CD8-positive, alpha-beta memory T cell (primary cell): ENCODE measurements around the gene ANKS4B. TPM values are rescaled to one million over a fixed set of nuclear protein-coding genes. Genes with fewer than 3 reads are reported as not detected.
A peak's percentile ranks its signal among the peaks of the same experiment; 100 is the strongest.

Source experiments
- CTCF ChIA-PET: fragments of 350-600 bp; sonication (Branson Sonifier 250); formaldehyde crosslinking; loops from one replicate; lab custom pipeline; 2021; ENCODE audit warnings: antibody characterized with exemption; lab: Charles Lee
- POLR2A ChIA-PET: fragments of 350-600 bp; sonication (Branson Sonifier 250); formaldehyde crosslinking; loops from one replicate; lab custom pipeline; 2021; ENCODE audit warnings: antibody characterized with exemption; lab: Charles Lee
- DNase-seq, 5 donors: peaks; one replicate each; pipeline versions ENCODE4 v3.0.0 to v3.0.0-alpha.2; 2020 to 2022; ENCODE audit warnings: mixed read lengths in 1 of 5
- H3K27ac ChIP-seq: one replicate; pipeline ENCODE4 v1.7.0; 2013; ENCODE audit warnings: low read depth, mild to moderate bottlenecking, low read length, moderate library complexity
- H3K27me3 ChIP-seq: 2 replicates; pipeline ENCODE4 v1.7.0; 2013; ENCODE audit warnings: low read length, mild to moderate bottlenecking; ENCODE audit not compliant: insufficient read depth, poor library complexity, severe bottlenecking
- H3K36me3 ChIP-seq: 2 replicates; pipeline ENCODE4 v1.7.0; 2013; ENCODE audit warnings: mild to moderate bottlenecking, low read length, moderate library complexity; ENCODE audit not compliant: insufficient read depth
- H3K4me1 ChIP-seq: 2 replicates; pipeline ENCODE4 v1.7.0; 2013; ENCODE audit warnings: mild to moderate bottlenecking, low read length, moderate library complexity; ENCODE audit not compliant: insufficient read depth
- H3K4me3 ChIP-seq: 2 replicates; pipeline ENCODE4 v1.7.0; 2013; ENCODE audit warnings: mild to moderate bottlenecking, low read length
- H3K9me3 ChIP-seq: 2 replicates; pipeline ENCODE4 v1.7.0; 2013; ENCODE audit warnings: mild to moderate bottlenecking, low read length
- H3K27ac Mint-ChIP-seq, 8 donors: one replicate each; pipeline ENCODE4 v1.8.0; 2020 to 2021; ENCODE audit warnings: mixed read lengths in 8 of 8, mild to moderate bottlenecking in 6 of 8, inconsistent platforms in 3 of 8, moderate library complexity in 3 of 8
- H3K27me3 Mint-ChIP-seq, 2 donors: one replicate each; pipeline ENCODE4 v1.8.0; 2020 to 2021; ENCODE audit warnings: mixed read lengths in 2 of 2, mild to moderate bottlenecking in 1 of 2, moderate library complexity in 1 of 2
- H3K36me3 Mint-ChIP-seq, 3 donors: one replicate each; pipeline ENCODE4 v1.8.0; 2020 to 2021; ENCODE audit warnings: mixed read lengths in 3 of 3, inconsistent platforms in 1 of 3, mild to moderate bottlenecking in 1 of 3
- H3K4me1 Mint-ChIP-seq, 3 donors: one replicate each; pipeline ENCODE4 v1.8.0; 2020 to 2021; ENCODE audit warnings: mixed read lengths in 3 of 3, inconsistent platforms in 1 of 3, mild to moderate bottlenecking in 1 of 3
- H3K4me3 Mint-ChIP-seq, 7 donors: one replicate each; pipeline ENCODE4 v1.8.0; 2020 to 2021; ENCODE audit warnings: mixed read lengths in 7 of 7, mild to moderate bottlenecking in 6 of 7, moderate library complexity in 4 of 7, inconsistent platforms in 2 of 7
- H3K9me3 Mint-ChIP-seq, 5 donors: one replicate each; pipeline ENCODE4 v1.8.0; 2020 to 2022; ENCODE audit warnings: mixed read lengths in 5 of 5, mild to moderate bottlenecking in 3 of 5, moderate library complexity in 2 of 5, inconsistent platforms in 1 of 5
- polyA plus RNA-seq: library from polyadenylated mRNA; unstranded; fragments of 300-500 nt; fragmentation: Illumina TruSeq; gene quantifications from one replicate; pipeline ENCODE4 v1.2.3, GENCODE V29; 2021
- total RNA-seq, 2 experiments: library from RNA; stranded (reverse); gene quantifications; one replicate each; pipeline ENCODE4 v1.2.3, GENCODE V29; 2021

The ANKS4B gene
- total RNA-seq: not detected
- polyA plus RNA-seq: not detected

- ChIA-PET POLR2A (no interaction called here), CTCF (no interaction called here)
- no peaks in the 10 kb centered on the region for H3K27me3 ChIP-seq
- Mint-ChIP-seq H3K4me1 (no peaks in the 10 kb centered on the region), H3K36me3 (no peaks in the 10 kb centered on the region), H3K27ac (no peak within 1 kb of the TSS), H3K27me3 (peaks cover 7 to 49% of the 10 kb centered on the region in 2 donors), H3K4me3 (no peak within 1 kb of the TSS), H3K9me3 (no peaks in the 10 kb centered on the region)
- H3K36me3 ChIP-seq: no peaks in the 10 kb centered on the region
- DNase-seq: no peak
- H3K4me1 ChIP-seq: no peaks in the 10 kb centered on the region
- H3K27ac ChIP-seq: no peak within 1 kb of the TSS
- no peak within 1 kb of the TSS for H3K4me3 ChIP-seq
- no peaks in the 10 kb centered on the region for H3K9me3 ChIP-seq
These were observed at the start of gene ANKS4B for GRCh38 chr16:21233521-21234150. ANKS4B (plus strand) TSS chr16:21233699; CDS start chr16:21233738, 39 bp downstream.

GRCh38 chr16:21183995-21184394, 49.5 kb upstream of the ANKS4B start:
- no peak overlapping the region for H3K4me3 ChIP-seq
- no peaks in the 10 kb centered on the region for H3K9me3 ChIP-seq
- peaks cover 3 to 4% of the 10 kb centered on the region in 2 donors for H3K27me3 Mint-ChIP-seq
- no peak overlapping the region for H3K27ac Mint-ChIP-seq
- no peaks in the 10 kb centered on the region for H3K9me3 Mint-ChIP-seq
- DNase-seq: no peak
- H3K27me3 ChIP-seq: no peaks in the 10 kb centered on the region
- CTCF ChIA-PET: no interaction called here
- POLR2A ChIA-PET: no interaction called here
- H3K36me3 Mint-ChIP-seq: peaks cover 14 to 33% (median 31%) of the 10 kb centered on the region in 3 donors
- no peaks in the 10 kb centered on the region for H3K4me1 ChIP-seq
- no peak overlapping the region for H3K27ac ChIP-seq
- no peaks in the 10 kb centered on the region for H3K36me3 ChIP-seq
- H3K4me3 Mint-ChIP-seq: no peak overlapping the region
- H3K4me1 Mint-ChIP-seq: peaks cover 3 to 6% (median 5%) of the 10 kb centered on the region in 3 donors

- Histone ChIP-seq H3K36me3 (no peaks in the 10 kb centered on the region), H3K9me3 (no peaks in the 10 kb centered on the region), H3K4me3 (no peak overlapping the region), H3K27ac (no peak overlapping the region), H3K27me3 (no peaks in the 10 kb centered on the region), H3K4me1 (no peaks in the 10 kb centered on the region)
- peaks cover 0 to under 1% (median 0%) of the 10 kb centered on the region in 5 donors for H3K9me3 Mint-ChIP-seq
- H3K4me3 Mint-ChIP-seq: no peak overlapping the region
- no peak overlapping the region for H3K27ac Mint-ChIP-seq
- H3K4me1 Mint-ChIP-seq: peaks cover 3 to 6% (median 5%) of the 10 kb centered on the region in 3 donors
- POLR2A ChIA-PET: no interaction called here
- no peak for DNase-seq
- peaks cover 12 to 26% (median 24%) of the 10 kb centered on the region in 3 donors for H3K36me3 Mint-ChIP-seq
- CTCF ChIA-PET: no interaction called here
- peaks cover 4 to 5% of the 10 kb centered on the region in 2 donors for H3K27me3 Mint-ChIP-seq
These were observed 48.7 kb upstream of the ANKS4B start for GRCh38 chr16:21184834-21185233.

- no peaks in the 10 kb centered on the region for H3K4me1 ChIP-seq
- peaks cover 0 to 4% (median 3%) of the 10 kb centered on the region in 5 donors for H3K9me3 Mint-ChIP-seq
- H3K27ac Mint-ChIP-seq: peak overlapping the region in 1 of 8 donors; percentile 38
- CTCF ChIA-PET: no interaction called here
- H3K27me3 Mint-ChIP-seq: peaks cover 5 to 8% of the 10 kb centered on the region in 2 donors
- H3K36me3 Mint-ChIP-seq: peaks cover 12 to 20% (median 19%) of the 10 kb centered on the region in 3 donors
- H3K4me3 Mint-ChIP-seq: no peak overlapping the region
- H3K36me3 ChIP-seq: no peaks in the 10 kb centered on the region
- H3K27ac ChIP-seq: no peak overlapping the region
- DNase-seq: no peak
- no peak overlapping the region for H3K4me3 ChIP-seq
- H3K27me3 ChIP-seq: no peaks in the 10 kb centered on the region
- H3K9me3 ChIP-seq: no peaks in the 10 kb centered on the region
- H3K4me1 Mint-ChIP-seq: peaks cover 3 to 6% (median 5%) of the 10 kb centered on the region in 3 donors
- POLR2A ChIA-PET: no interaction called here
These were observed 47.7 kb upstream of the ANKS4B start for GRCh38 chr16:21185659-21186325.

GRCh38 chr16:21186326-21186691, 47.2 kb upstream of the ANKS4B start:
- H3K4me1 Mint-ChIP-seq: peaks cover 3 to 6% (median 5%) of the 10 kb centered on the region in 3 donors
- no peak for DNase-seq
- H3K9me3 Mint-ChIP-seq: peaks cover 0 to 4% (median 3%) of the 10 kb centered on the region in 5 donors
- CTCF ChIA-PET: no interaction called here
- no peaks in the 10 kb centered on the region for H3K9me3 ChIP-seq
- H3K27me3 ChIP-seq: no peaks in the 10 kb centered on the region
- POLR2A ChIA-PET: no interaction called here
- H3K27ac Mint-ChIP-seq: peak overlapping the region in 1 of 8 donors; percentile 24
- peaks cover 10 to 15% (median 14%) of the 10 kb centered on the region in 3 donors for H3K36me3 Mint-ChIP-seq
- no peak overlapping the region for H3K27ac ChIP-seq
- no peaks in the 10 kb centered on the region for H3K36me3 ChIP-seq
- H3K4me3 ChIP-seq: no peak overlapping the region
- H3K27me3 Mint-ChIP-seq: peaks cover 5 to 11% of the 10 kb centered on the region in 2 donors
- H3K4me3 Mint-ChIP-seq: no peak overlapping the region
- H3K4me1 ChIP-seq: no peaks in the 10 kb centered on the region

- Mint-ChIP-seq H3K36me3 (peaks cover 0 to under 1% (median 0%) of the 10 kb centered on the region in 3 donors), H3K27me3 (peaks cover 10 to 27% of the 10 kb centered on the region in 2 donors), H3K4me1 (peaks cover 3 to 6% (median 5%) of the 10 kb centered on the region in 3 donors), H3K27ac (peak overlapping the region in 1 of 8 donors; percentile 30), H3K9me3 (peaks cover 0 to 4% (median 3%) of the 10 kb centered on the region in 5 donors), H3K4me3 (no peak overlapping the region)
- no peaks in the 10 kb centered on the region for H3K4me1 ChIP-seq
- no peaks in the 10 kb centered on the region for H3K9me3 ChIP-seq
- no peak overlapping the region for H3K27ac ChIP-seq
- no peaks in the 10 kb centered on the region for H3K36me3 ChIP-seq
- H3K27me3 ChIP-seq: no peaks in the 10 kb centered on the region
- ChIA-PET CTCF (interaction anchor here (1.1 to 1.6 kb wide), 5 partner anchors 9 to 369 kb away, joined by 3 to 5 read pairs (median 4); no protein-coding TSS in a partner anchor), POLR2A (no interaction called here)
- DNase-seq: no peak
- no peak overlapping the region for H3K4me3 ChIP-seq
These were observed 44.2 kb upstream of the ANKS4B start for GRCh38 chr16:21189311-21189710.

- Histone ChIP-seq H3K36me3 (no peaks in the 10 kb centered on the region), H3K4me1 (no peaks in the 10 kb centered on the region), H3K27me3 (no peaks in the 10 kb centered on the region), H3K4me3 (no peak overlapping the region), H3K27ac (no peak overlapping the region), H3K9me3 (no peaks in the 10 kb centered on the region)
- H3K4me1 Mint-ChIP-seq: peaks cover 3 to 6% (median 5%) of the 10 kb centered on the region in 3 donors
- H3K4me3 Mint-ChIP-seq: no peak overlapping the region
- peaks cover 14 to 34% of the 10 kb centered on the region in 2 donors for H3K27me3 Mint-ChIP-seq
- no peaks in the 10 kb centered on the region for H3K36me3 Mint-ChIP-seq
- CTCF ChIA-PET: interaction anchor here (0.7 to 1.2 kb wide), 2 partner anchors 31 to 366 kb away, joined by 3 to 5 read pairs; partner anchors contain the start of gene LDAF1
- no peak for DNase-seq
- POLR2A ChIA-PET: no interaction called here
- H3K9me3 Mint-ChIP-seq: peaks cover 0 to 4% (median 3%) of the 10 kb centered on the region in 5 donors
- no peak overlapping the region for H3K27ac Mint-ChIP-seq
These were observed 43.5 kb upstream of the ANKS4B start for GRCh38 chr16:21190013-21190412.

- H3K27ac ChIP-seq: no peak overlapping the region
- Mint-ChIP-seq H3K4me3 (no peak overlapping the region), H3K27ac (no peak overlapping the region), H3K27me3 (peaks cover 19 to 40% of the 10 kb centered on the region in 2 donors), H3K4me1 (peaks cover 3 to 6% (median 5%) of the 10 kb centered on the region in 3 donors), H3K36me3 (no peaks in the 10 kb centered on the region), H3K9me3 (peaks cover 0 to 4% (median 3%) of the 10 kb centered on the region in 5 donors)
- H3K4me3 ChIP-seq: no peak overlapping the region
- no peaks in the 10 kb centered on the region for H3K4me1 ChIP-seq
- CTCF ChIA-PET: interaction anchor here (0.7 kb wide), 1 partner anchor 21 kb away, joined by 3 read pairs; no protein-coding TSS in a partner anchor
- no peaks in the 10 kb centered on the region for H3K27me3 ChIP-seq
- H3K9me3 ChIP-seq: no peaks in the 10 kb centered on the region
- H3K36me3 ChIP-seq: no peaks in the 10 kb centered on the region
- POLR2A ChIA-PET: no interaction called here
- DNase-seq: no peak
These were observed 42.9 kb upstream of the ANKS4B start for GRCh38 chr16:21190599-21190998.
